GM18868 (cell line): ENCODE results near the gene PLK1.
"Not testable (repeated sequence)": the region's sequence is repeated elsewhere in the genome, so short reads cannot be mapped to it uniquely, and the experiment has no call there.

Source experiments
- ATAC-seq: cut with Tn5 transposase; IDR thresholded peaks from one replicate; pipeline ENCODE4 v1.9.1; 2021; ENCODE audit warnings: mild to moderate bottlenecking, moderate library complexity; ENCODE audit not compliant: unreplicated experiment

The PLK1 gene

DNA sequence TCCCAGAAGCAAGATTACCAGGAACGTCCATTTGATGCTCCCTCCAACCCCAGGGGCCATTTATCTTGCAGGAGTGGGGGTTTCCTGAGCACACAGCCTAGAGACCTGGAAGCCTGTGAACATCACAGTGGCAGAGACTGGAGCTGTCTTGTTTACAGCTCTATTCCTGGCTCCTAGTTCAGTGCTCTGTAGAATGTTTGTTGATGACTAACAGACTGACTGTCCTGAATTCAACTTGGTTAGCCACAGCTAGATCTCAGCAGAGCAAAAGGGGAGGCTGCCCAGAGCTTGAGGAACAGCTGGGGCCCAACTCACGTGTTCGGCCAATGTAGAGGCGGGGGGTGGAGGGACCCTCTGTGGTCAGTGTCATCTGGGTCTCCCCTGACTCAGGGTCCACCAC, 27.8 kb downstream of the PLK1 start:
- ATAC-seq: no peak

DNA sequence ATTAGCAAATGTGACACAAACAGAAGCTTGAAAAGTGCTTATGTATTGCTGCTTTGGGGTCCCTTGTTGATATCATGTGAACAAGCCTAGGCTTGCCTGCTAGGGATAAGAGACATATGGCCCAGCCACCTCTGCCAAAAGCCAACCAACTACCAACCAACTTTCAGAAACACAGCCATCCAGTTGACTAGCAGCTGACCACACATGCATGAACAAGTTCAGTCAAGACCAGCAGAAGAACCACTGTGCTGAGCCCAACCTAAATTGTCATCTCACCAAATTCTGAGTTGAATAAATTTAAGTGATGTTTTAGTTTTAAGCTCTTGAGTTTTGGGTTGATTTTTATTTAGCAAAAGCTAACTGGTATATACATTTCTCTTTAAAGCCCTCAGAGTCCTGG, 30.8 kb downstream of the PLK1 start:
- no peak for ATAC-seq

DNA sequence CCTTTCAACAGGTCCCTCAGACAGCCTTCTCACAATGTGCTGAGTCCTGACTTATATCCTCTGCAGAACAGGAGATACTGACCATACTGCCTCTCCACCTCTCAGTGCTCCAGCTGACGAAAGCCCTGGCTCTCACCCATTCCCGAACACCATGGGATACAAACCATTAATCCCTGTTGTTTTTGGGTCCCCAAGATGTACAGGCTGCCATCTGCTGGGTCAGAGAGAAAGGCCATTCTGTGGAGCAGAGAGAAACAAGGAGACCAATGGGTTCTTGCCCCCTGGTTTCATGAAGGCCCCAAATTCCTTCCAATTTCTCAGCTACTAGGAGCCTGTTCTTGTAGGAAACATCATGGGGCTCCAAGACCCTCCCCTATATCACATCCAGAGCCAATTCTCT, 31.3 kb downstream of the PLK1 start:
- no peak for ATAC-seq

DNA sequence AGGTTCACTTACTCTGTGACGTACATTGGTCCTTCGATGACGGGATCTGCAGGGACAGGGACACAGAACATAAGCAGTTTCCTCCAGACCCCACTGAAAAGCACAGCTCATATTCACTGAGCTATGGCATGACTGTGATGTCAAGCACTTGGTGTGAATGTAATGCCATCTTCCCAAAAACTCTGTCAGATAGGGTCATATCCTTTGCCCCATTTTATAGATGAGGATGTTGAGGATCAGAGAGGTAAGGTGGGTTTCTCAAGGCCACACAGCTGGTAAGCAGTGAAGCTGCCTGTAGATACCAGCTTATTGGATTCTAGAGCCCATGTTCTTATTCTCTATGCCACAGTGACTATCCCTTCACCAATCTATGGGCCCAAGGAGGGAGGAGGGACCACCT, 31.8 kb downstream of the PLK1 start:
- ATAC-seq: no peak

DNA sequence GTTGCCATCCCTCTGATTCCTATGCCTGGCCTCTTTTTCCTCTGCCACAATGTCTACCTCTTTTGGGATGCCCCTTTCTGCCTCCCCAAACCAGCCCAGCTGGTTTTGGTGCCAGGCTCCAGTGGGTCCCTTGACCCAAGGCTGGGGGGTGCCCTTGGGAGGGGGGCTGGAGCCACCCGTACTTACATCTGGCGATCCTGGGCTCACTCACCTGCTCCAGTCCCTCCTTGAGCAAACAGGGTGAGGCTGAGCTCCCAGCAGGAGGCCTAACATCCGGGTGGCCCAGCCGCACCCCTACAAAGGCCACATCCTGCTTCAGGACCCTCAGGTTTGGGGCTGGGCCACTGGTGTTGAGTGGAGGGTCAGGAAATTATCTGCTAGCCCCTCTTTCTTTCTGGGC, 33.1 kb downstream of the PLK1 start:
- ATAC-seq: no peak

DNA sequence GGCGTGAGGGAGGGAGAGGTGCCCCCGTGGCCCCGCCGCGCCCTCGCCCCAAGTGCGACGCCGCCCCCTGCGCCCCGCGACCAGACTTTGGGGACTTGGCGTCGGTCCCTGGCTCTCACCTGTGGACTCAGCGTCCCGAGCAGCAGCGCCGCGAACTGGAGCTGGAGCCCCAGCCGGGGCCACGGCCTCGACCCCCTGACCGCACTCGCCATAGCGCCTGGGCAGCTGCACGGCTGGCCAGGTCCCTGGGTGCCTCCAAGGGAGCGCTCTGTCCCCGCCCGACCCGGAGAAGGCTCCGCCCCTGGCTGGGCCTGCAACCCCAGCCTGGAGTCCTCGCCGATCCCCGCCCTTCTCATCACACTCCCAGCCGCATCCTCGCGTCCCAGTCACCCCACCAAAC, 34.3 kb downstream of the PLK1 start, which contains the start of gene ERN2:
ERN2 (minus strand) TSS at position 247 of the 400 bp plus-strand sequence; CDS start at position 212, 35 bp downstream.
- no peak for ATAC-seq

DNA sequence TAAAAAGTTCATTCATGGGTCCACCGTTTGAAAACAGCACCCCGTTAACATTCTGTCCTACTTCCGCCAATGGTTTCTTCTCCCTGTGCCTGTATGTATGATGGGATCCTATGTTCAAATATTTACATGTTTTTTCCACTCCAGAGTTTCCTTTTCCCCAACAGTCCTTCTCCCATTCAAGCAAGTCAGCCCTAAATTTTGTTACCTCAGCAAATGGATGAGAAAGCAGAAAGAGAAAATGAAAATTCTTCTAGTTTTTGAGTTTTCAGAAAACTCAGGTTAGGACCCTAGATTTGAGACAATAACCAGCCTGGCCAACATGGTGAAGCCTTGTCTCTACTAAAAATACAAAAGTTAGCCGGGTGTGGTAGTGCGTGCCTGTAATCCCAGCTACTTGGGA, 37.8 kb downstream of the PLK1 start:
- ATAC-seq: no peak

DNA sequence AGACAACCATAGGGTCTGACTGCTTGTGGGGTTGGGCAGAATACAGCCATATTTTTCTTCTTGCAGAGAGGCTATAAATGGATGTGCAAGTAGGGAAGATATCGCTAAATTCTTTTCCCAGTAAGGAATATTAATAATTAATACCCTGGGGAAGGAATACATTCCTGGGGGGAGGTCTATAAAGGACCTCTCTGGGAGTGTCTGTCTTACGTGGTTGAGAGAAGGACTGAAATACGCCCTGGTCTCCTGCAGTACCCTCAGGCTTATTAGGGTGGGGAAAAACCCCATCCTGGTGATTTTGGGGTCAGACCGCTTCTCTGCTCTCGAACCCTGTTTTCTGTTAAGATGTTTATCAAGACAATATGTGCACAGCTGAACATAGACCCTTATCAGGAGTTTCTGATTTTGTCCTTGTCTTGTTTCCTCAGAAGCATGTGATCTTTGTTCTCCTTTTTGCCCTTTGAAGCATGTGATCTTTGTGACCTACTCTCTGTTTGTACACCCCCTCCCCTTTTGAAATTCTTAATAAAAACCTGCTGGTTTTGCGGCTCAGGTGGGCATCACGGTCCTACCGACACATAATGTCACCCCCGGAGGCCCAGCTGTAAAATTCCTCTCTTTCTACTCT, 44.0 kb downstream of the PLK1 start:
- ATAC-seq: not testable (repeated sequence)

DNA sequence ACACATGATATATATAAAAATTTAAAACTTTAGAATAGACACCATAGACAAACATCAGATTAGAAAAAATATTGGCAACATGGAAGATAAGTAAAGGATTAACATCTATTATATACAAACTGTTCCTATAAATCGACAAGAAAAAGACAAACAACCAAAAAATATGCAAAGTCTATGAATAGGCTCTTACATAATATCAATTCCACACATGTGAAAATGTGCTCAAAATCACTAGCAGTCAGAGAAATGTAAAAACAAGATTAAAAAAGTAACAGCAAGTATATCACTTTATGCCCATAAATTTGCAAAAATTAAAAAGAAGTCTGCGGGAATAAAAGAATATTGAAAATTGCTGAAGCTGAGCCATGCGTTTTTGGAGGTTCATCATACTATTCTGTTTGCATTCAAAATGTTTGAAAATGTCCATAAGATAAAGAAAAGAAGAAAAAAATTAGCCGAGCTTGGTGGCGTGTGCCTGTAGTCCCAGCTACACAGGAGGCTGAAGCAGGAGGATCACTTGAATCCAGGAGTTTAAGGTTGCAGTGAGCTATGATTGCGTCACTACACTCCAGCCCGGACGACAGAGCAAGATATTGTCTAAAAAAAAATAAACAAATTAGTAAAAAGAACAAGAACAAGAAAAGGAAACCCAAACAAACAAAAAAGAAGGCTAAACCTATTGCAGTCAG, 45.6 kb downstream of the PLK1 start:
- ATAC-seq: no peak

DNA sequence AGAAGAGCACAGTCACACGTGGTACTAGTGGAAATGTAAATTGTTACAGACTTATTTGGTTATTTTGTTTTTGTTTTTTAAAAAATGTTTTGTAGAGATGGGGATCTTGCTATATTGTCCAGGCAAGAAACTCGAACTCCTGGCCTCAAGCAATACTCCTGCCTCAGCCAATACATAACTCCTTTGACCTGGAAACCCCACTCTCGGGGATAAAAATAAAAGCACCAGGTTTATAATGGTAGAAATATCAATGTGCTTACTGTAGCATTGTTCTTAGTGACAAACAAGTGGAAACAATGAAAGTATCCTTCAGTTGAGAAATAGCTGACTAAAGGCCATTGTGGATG, 46.1 kb downstream of the PLK1 start:
- ATAC-seq: no peak

DNA sequence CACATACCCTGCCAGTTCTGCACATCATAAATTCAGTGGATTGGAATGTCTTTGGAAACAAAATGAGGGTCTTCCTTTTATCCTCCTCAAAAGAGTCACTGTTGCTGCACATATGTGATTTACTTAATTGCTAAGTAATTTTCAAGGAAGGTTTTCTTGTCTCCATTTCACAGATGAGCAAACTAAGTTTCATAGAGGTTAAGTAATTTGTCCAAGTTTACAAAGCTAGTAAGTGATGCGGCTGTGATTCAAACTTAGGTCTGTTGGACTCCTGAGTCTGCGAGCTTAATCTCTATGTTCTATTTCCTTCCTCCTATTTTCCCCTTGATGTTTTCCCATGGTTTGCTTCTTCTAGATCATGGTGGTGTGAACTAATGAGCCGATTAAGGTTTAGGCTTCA, 48.0 kb downstream of the PLK1 start:
- no peak for ATAC-seq

DNA sequence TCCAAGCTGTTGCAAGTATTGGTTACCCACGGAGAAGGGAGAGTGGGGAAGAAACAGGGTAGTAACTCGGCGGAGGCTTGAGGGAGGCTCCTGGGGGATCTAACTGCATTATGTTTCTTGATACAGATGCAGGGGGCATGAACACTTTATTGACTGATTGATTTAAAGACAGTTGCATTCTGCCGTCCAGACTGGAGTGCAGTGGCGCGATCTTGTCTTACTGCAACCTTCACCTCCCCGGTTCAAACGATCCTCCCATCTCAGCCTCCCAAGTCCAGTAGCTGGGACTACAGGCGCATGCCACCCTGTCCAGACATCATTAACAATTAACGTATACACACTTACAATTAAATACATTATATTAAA, 49.4 kb downstream of the PLK1 start:
- ATAC-seq: no peak

DNA sequence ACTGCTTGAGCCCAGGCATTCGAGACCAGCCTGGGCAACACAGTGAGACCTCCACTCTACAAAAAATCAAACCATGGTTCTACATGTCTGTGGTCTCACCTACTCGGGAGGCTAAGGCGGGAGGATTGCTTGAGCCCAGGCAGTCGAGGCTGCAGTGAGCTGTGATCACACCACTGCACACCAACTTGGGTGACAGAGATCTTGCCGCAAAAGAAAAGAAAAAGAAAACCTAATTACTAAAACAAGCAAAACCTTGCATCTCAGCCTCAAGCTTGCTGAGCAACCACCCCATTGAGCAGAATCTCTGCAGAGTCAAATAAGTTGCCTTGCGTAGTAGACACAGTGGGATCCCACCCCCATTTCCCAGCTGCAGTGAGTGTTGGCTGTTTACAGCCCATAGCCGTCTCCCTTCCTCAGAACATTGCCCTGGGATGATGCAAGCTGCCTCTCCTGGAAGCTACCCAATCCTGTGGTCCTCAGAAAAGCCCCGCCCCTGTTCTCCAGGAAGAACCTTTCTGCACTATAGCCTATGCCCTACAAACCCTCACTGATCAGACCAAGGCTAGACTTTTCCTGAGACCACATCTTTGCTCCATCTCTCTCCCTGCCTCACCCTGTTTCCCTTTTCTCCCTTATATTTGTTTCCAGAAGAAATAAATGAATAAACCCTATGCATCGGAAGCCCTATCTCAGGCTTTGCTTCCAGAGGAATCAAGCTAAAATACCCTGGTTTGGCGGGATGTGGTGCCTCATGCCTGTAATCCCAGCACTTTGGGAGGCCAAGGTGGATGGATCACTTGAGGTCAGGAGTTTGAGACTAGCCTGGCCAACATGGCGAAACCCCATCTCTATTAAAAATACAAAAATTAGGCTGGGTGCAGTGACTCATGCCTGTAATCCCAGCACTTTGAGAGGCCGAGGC, 51.1 kb downstream of the PLK1 start:
- ATAC-seq: no peak

DNA sequence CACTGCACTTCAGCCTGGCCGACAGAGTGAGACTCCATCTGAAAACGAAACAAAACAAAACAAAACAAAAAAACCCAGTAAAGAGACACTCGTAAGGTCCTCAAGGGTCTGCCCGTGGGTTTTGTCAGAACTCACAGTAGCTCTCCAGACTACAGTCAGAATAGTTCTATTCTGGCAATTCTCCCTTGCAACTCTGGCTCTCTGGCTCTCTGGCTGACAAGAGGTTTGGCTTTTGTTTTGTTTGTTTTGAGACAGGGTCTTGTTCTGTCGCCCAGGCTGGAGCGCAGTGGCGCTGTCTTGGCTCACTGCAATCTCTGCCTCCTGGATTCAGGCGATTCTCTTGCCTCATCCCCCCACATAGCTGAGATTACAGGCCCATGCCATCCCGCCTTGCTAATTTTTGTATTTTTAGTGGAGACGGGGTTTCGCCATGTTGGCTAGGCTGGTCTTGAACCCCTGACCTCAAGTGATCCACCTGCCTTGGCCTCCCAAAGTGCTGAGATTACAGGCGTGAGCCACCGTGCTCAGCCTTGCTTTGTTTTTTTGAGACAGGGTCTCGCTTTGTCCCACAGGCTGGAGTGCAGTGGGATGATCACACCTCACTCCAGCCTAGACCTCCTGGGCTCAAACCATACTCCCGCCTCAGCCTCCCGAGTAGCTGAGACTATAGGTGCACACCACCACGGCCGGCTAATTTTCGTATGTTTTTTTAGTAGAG, 55.6 kb downstream of the PLK1 start:
- ATAC-seq: no peak

DNA sequence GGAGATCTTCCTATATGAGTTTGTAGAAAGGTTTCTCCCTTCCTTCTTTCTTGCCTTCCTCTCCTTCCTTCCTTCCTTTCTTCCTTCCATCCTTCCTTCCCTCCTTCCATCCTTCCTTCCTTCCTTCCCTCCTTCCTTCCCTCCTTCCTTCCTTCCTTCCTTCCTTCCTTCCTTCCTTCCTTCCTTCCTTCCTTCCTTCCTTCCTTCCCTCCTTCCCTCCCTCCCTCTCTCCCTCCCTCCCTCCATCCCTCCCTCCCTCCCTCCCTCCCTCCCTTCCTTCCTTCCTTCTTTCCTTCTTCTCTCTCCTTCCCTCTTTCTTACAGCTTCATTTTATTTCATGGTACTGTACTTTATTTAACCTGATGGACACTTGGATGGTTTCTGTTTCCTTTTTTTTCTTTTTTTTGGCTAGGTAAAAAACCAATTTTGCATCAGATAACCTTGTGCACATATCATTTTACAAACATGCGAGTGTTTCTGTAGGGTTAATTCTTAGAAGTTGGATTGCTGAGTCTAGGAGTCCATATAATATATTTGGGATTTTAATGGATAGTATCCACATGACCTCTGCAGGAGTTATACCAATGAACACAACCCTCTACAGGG, 58.8 kb downstream of the PLK1 start:
- not testable (repeated sequence) for ATAC-seq

DNA sequence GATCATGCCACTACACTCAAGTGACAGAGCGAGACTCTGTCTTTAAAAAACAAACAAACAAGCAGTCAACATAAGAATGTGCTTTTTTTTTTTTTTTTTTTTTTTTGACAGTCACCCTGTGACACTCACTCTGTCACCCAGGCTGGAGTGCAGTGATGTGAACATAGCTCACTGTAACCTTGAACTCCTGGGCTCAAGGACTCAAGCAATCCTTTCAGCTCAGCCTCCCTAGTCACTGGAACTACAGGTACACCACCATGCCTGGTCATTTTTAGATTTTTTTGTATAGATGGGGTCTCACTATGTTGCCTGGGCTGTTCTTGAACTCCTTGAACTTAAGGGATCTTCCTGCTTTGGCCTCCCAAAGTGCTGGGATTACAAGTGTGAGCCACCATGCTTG, 60.8 kb downstream of the PLK1 start:
- ATAC-seq: no peak
